Measurements from ENCODE around the gene PHC2. TPM values are rescaled to one million over a fixed set of nuclear protein-coding genes. Genes with fewer than 3 reads are reported as not detected.
A peak's percentile ranks its signal among the peaks of the same experiment; 100 is the strongest.

Gene PHC2
- total RNA-seq, 1 experiment from 2014 or later: 9.4 TPM

DNA sequence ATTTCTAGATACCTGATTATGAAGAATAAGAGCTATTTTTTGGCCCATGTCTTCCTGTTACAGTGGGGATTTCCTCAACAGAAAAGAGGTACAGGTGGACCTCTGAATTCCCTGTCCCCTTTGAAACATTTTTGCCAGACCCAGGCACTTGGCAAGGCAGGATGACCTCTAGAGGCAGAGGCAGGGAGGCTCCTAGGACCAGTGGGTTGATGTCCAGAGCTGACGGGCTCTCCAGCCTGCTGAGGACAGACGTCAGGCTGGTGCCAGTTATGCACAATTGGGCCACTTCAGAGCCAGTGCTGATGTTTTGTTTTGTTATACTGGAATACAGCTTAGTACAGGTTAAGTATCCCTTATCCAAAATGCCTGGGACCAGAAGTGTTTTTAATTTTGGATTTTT lies 91.5 kb downstream of the PHC2 start:
- no peaks in the 10 kb centered on the region for H3K79me2 ChIP-seq (ENCODE audit: insufficient read depth, low read length)
- H2BK5ac ChIP-seq (ENCODE audit: insufficient read length, low read length): no peak overlapping the region
- H3K23me2 ChIP-seq (ENCODE audit: insufficient read length, low read depth, low read length, poor library complexity, severe bottlenecking): no peaks in the 10 kb centered on the region
- no peak overlapping the region for H2AFZ ChIP-seq (ENCODE audit: low read length)
- Mint-ChIP-seq H3K36me3 (ENCODE audit: insufficient read depth in 1 of 3, low read depth in 3 of 3) (no peaks in the 10 kb centered on the region), H3K4me3 (no peak overlapping the region; a peak in 1 of 5 replicates), H3K4me1 (peaks cover 63 to 79% of the 10 kb centered on the region in 2 experiments), H3K27me3 (ENCODE audit: low read depth) (peaks cover 15% of the 10 kb centered on the region), H3K9me3 (no peaks in the 10 kb centered on the region), H3K27ac (peak overlapping the region in 2 of 3 experiments; percentile 52 to 98; a peak in 2 of 7 replicates)
- H3T11ph ChIP-seq (ENCODE audit: low read length): no peak overlapping the region
- no peak for DNase-seq
- H2BK12ac ChIP-seq (ENCODE audit: insufficient read length, low read depth, low read length): no peak overlapping the region
- H4K91ac ChIP-seq (ENCODE audit: insufficient read length, low read depth, low read length): no peak overlapping the region
- no peak overlapping the region for H3K4ac ChIP-seq (ENCODE audit: low read depth, low read length)
- H3K14ac ChIP-seq (ENCODE audit: insufficient read depth, low read length): no peak overlapping the region
- no peak overlapping the region for H4K5ac ChIP-seq (ENCODE audit: insufficient read length, low read depth, low read length)
- H3K4me2 ChIP-seq (ENCODE audit: insufficient read depth, insufficient read length, low read length): no peak overlapping the region
- peaks cover 10% of the 10 kb centered on the region for H3K4me1 ChIP-seq (ENCODE audit: insufficient read depth, low read length)
- H3K23ac ChIP-seq (ENCODE audit: insufficient read length, low read depth, low read length): no peak overlapping the region
- no peaks in the 10 kb centered on the region for H3K9me3 ChIP-seq (ENCODE audit: control insufficient read depth, low read depth, low read length)
- H2BK15ac ChIP-seq (ENCODE audit: low read depth, low read length): no peak overlapping the region
- WGBS (ENCODE audit: extremely low coverage, insufficient read length, low lambda C conversion rate): no CpG with 5 or more reads among the region's 2 CpGs
- no peak overlapping the region for H3K27ac ChIP-seq (ENCODE audit: insufficient read length, low read depth, low read length)
- no peaks in the 10 kb centered on the region for H3K27me3 ChIP-seq (ENCODE audit: insufficient read depth, low read length)
- no peak overlapping the region for H3K18ac ChIP-seq (ENCODE audit: insufficient read length, low read depth, low read length)
- H4K8ac ChIP-seq (replicated peaks; ENCODE audit: insufficient read length, low read depth, low read length): no peak overlapping the region
- TF ChIP-seq, protein P1, sequence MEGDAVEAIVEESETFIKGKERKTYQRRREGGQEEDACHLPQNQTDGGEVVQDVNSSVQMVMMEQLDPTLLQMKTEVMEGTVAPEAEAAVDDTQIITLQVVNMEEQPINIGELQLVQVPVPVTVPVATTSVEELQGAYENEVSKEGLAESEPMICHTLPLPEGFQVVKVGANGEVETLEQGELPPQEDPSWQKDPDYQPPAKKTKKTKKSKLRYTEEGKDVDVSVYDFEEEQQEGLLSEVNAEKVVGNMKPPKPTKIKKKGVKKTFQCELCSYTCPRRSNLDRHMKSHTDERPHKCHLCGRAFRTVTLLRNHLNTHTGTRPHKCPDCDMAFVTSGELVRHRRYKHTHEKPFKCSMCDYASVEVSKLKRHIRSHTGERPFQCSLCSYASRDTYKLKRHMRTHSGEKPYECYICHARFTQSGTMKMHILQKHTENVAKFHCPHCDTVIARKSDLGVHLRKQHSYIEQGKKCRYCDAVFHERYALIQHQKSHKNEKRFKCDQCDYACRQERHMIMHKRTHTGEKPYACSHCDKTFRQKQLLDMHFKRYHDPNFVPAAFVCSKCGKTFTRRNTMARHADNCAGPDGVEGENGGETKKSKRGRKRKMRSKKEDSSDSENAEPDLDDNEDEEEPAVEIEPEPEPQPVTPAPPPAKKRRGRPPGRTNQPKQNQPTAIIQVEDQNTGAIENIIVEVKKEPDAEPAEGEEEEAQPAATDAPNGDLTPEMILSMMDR (conservative IDR thresholded peaks at IDR 0.05): peak; percentile 37; the same call in 2 of the 3 replicates
- H4K20me1 ChIP-seq (ENCODE audit: control insufficient read depth, insufficient read depth, insufficient read length): no peaks in the 10 kb centered on the region
- no peak overlapping the region for H2BK120ac ChIP-seq (ENCODE audit: low read depth, low read length, poor library complexity, severe bottlenecking)
- H2AK5ac ChIP-seq (ENCODE audit: insufficient read length, low read length): no peak overlapping the region
- H3K9ac ChIP-seq (ENCODE audit: extremely low read depth, insufficient read length, low read length): no peak overlapping the region
- no peak overlapping the region for H2BK20ac ChIP-seq (ENCODE audit: low read depth, low read length, poor library complexity, severe bottlenecking)
- H3K56ac ChIP-seq (ENCODE audit: insufficient read length, low read depth, low read length): no peak overlapping the region
- no peaks in the 10 kb centered on the region for H3K79me1 ChIP-seq (ENCODE audit: insufficient read depth, low read depth, low read length, poor library complexity, severe bottlenecking)

Measured in H9 (cell line).